ENCODE measurements around the gene SYT3. TPM values are rescaled to one million over a fixed set of nuclear protein-coding genes. Genes with fewer than 3 reads are reported as not detected.

The SYT3 gene
- total RNA-seq, 1 experiment from 2014 or later = 0.18 TPM

DNA sequence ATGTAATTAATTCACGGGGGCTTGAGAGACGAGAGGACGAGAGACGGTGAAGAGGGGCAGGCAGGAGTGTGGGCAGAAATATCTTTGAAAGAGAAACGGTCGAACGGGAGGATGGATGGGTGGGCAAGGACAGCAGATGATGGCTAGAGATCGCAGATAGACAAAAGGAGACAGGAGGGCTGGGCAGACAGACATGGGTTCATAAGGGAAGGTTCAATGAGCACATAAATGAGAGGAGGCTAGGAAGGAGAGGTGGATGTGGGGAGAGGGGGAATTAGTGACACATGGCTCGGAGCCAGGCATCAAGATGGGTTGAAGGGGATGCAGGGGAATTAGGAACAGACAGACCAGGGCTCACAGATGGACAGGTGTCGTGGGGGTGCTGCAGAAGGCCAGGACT lies 1.1 kb downstream of the SYT3 start:
- no peaks in the 10 kb centered on the region for H3F3A ChIP-seq (ENCODE audit: low read length, unreplicated experiment)
- no peak overlapping the region for H2AFZ ChIP-seq (ENCODE audit: low read length)
- no peaks in the 10 kb centered on the region for H3K79me2 ChIP-seq (ENCODE audit: low read length)
- H3K4me1 ChIP-seq (ENCODE audit: insufficient read depth, low read length) = no peaks in the 10 kb centered on the region
- no peak overlapping the region for H3K4me2 ChIP-seq (ENCODE audit: low read length)
- no peak for TF ChIP-seq EZH2 (IDR thresholded peaks at IDR 0.05; ENCODE audit: low read length, unreplicated experiment)
- no peak for TF ChIP-seq EZH2phosphoT487 (IDR thresholded peaks at IDR 0.05; ENCODE audit: borderline replicate concordance, low read length)
- TF ChIP-seq, protein P1, sequence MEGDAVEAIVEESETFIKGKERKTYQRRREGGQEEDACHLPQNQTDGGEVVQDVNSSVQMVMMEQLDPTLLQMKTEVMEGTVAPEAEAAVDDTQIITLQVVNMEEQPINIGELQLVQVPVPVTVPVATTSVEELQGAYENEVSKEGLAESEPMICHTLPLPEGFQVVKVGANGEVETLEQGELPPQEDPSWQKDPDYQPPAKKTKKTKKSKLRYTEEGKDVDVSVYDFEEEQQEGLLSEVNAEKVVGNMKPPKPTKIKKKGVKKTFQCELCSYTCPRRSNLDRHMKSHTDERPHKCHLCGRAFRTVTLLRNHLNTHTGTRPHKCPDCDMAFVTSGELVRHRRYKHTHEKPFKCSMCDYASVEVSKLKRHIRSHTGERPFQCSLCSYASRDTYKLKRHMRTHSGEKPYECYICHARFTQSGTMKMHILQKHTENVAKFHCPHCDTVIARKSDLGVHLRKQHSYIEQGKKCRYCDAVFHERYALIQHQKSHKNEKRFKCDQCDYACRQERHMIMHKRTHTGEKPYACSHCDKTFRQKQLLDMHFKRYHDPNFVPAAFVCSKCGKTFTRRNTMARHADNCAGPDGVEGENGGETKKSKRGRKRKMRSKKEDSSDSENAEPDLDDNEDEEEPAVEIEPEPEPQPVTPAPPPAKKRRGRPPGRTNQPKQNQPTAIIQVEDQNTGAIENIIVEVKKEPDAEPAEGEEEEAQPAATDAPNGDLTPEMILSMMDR (conservative IDR thresholded peaks at IDR 0.05; ENCODE audit: low read depth, low read length) = no peak
- no peaks in the 10 kb centered on the region for H3K9me2 ChIP-seq (replicated peaks; ENCODE audit: low read length)
- ATAC-seq (no peak), DNase-seq (no peak)
- no peaks in the 10 kb centered on the region for H3K36me3 ChIP-seq (ENCODE audit: low read depth, low read length)
- CTCF ChIA-PET = no interaction called here
- no peaks in the 10 kb centered on the region for H4K20me1 ChIP-seq (ENCODE audit: low read length)
- no TSS peak for BruUV-seq (replicated peaks)
- POLR2A ChIA-PET (ENCODE audit: unreplicated experiment) = no interaction called here
- peaks cover 11% of the 10 kb centered on the region; the same call in 1 of the 2 replicates for H3K9me3 ChIP-seq (ENCODE audit: low read length)
- H3K9ac ChIP-seq (ENCODE audit: low read length) = no peak overlapping the region
- H3K4me3 ChIP-seq (ENCODE audit: low read length) = no peak overlapping the region
- intact Hi-C loops (cut with micrococcal nuclease) = no loop called here
- H3K27ac ChIP-seq (ENCODE audit: low read length) = no peak overlapping the region
- peaks cover 58% of the 10 kb centered on the region for H3K27me3 ChIP-seq (ENCODE audit: low read length)

DNA sequence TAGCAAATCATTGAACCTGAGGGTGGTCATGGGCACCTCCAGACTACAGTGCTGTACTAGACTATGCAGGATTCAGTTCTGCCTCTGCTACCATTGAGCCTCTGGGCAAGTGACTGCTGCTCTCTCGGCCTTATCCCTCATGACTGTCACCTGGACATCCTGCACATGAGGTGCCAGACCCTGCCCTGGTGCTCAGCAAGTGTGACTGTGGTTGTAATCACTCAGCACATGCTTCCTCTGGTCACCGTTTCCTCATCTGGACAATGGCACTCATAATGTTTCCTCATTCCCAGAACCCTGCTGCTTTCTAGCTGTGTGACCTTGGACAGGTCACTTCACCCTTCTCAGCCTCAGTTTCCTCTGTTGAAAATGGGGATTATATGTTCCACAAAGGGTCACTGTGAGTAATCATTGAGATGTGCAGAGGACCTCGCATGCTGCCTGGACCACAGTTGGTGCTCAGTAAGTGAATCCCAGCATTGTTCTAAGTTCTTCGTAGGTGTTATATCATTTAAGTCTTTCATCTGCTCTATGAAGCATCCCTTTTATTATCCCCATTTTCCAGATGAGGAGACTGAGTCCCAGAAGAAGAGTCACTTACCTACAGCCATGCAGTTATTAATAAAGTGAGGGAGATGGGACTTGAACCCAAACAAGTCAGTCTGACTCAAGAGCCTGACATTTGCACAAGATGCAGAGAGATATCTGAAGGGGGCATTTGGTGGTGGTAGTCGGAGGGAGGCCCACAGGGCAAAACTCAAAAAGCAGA lies 3.2 kb downstream of the SYT3 start:
- DNase-seq (no peak), ATAC-seq (no peak)
- Histone ChIP-seq H3K9me3 (ENCODE audit: low read length) (peaks cover 15% of the 10 kb centered on the region; the same call in 1 of the 2 replicates), H3K27me3 (ENCODE audit: low read length) (peaks cover 48% of the 10 kb centered on the region), H3F3A (ENCODE audit: low read length, unreplicated experiment) (no peaks in the 10 kb centered on the region), H2AFZ (ENCODE audit: low read length) (no peak overlapping the region), H3K9me2 (replicated peaks; ENCODE audit: low read length) (no peaks in the 10 kb centered on the region), H3K36me3 (ENCODE audit: low read depth, low read length) (no peaks in the 10 kb centered on the region), H4K20me1 (ENCODE audit: low read length) (no peaks in the 10 kb centered on the region), H3K9ac (ENCODE audit: low read length) (no peak overlapping the region), H3K4me2 (ENCODE audit: low read length) (no peak overlapping the region), H3K79me2 (ENCODE audit: low read length) (no peaks in the 10 kb centered on the region), H3K27ac (ENCODE audit: low read length) (no peak overlapping the region), H3K4me1 (ENCODE audit: insufficient read depth, low read length) (no peaks in the 10 kb centered on the region), H3K4me3 (ENCODE audit: low read length) (no peak overlapping the region)
- CTCF ChIA-PET = no interaction called here
- TF ChIP-seq, protein P1 (conservative IDR thresholded peaks at IDR 0.05; ENCODE audit: low read depth, low read length) = no peak
- TF ChIP-seq EZH2phosphoT487 (IDR thresholded peaks at IDR 0.05; ENCODE audit: borderline replicate concordance, low read length) (no peak), EZH2 (IDR thresholded peaks at IDR 0.05; ENCODE audit: low read length, unreplicated experiment) (no peak)
- intact Hi-C loops (cut with micrococcal nuclease) = no loop called here
- POLR2A ChIA-PET (ENCODE audit: unreplicated experiment) = no interaction called here
- no TSS peak for BruUV-seq (replicated peaks)

DNA sequence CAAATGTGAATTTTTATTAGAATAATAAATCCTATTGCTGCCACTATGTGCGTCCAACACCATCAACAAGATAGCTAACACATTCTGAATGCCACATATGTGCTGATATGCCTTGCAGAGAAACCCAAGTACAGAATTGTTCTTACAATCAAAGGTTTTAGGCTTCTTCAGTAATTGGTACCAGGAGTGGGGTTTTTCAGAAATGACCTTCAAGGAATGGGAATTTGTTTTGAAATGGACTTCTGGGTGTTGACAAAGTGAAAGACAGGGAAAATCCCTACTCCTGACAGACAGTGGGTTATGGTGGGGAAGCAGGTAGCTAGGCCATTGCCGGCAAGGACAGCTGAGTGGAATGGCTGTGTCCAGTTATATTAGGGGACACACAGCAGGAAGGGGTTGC lies 5.7 kb downstream of the SYT3 start:
- Histone ChIP-seq H3F3A (ENCODE audit: low read length, unreplicated experiment) (no peaks in the 10 kb centered on the region), H3K4me2 (ENCODE audit: low read length) (no peak overlapping the region), H3K27ac (ENCODE audit: low read length) (no peak overlapping the region), H3K9me3 (ENCODE audit: low read length) (peaks cover 15% of the 10 kb centered on the region; the same call in 1 of the 2 replicates), H3K36me3 (ENCODE audit: low read depth, low read length) (no peaks in the 10 kb centered on the region), H2AFZ (ENCODE audit: low read length) (no peak overlapping the region), H3K9ac (ENCODE audit: low read length) (no peak overlapping the region), H3K79me2 (ENCODE audit: low read length) (no peaks in the 10 kb centered on the region), H3K27me3 (ENCODE audit: low read length) (peaks cover 30% of the 10 kb centered on the region), H3K9me2 (replicated peaks; ENCODE audit: low read length) (no peaks in the 10 kb centered on the region), H4K20me1 (ENCODE audit: low read length) (no peaks in the 10 kb centered on the region), H3K4me1 (ENCODE audit: insufficient read depth, low read length) (no peaks in the 10 kb centered on the region), H3K4me3 (ENCODE audit: low read length) (no peak overlapping the region)
- TF ChIP-seq EZH2 (IDR thresholded peaks at IDR 0.05; ENCODE audit: low read length, unreplicated experiment) (no peak), EZH2phosphoT487 (IDR thresholded peaks at IDR 0.05; ENCODE audit: borderline replicate concordance, low read length) (no peak)
- TF ChIP-seq, protein P1 (conservative IDR thresholded peaks at IDR 0.05; ENCODE audit: low read depth, low read length) = no peak
- DNase-seq = no peak
- no TSS peak for BruUV-seq (replicated peaks)
- CTCF ChIA-PET = no interaction called here
- intact Hi-C loops (cut with micrococcal nuclease) = no loop called here
- POLR2A ChIA-PET (ENCODE audit: unreplicated experiment) = no interaction called here
- ATAC-seq = no peak
